LNCAP (cell line): ENCODE measurements around the gene PARVG.

Source experiments
- CTCF ChIP-seq: fragments of 450-650 bp; IDR thresholded peaks from 2 replicates; pipeline ENCODE4 v1.5.1; 2017; ENCODE audit warnings: mild to moderate bottlenecking

Gene PARVG

DNA sequence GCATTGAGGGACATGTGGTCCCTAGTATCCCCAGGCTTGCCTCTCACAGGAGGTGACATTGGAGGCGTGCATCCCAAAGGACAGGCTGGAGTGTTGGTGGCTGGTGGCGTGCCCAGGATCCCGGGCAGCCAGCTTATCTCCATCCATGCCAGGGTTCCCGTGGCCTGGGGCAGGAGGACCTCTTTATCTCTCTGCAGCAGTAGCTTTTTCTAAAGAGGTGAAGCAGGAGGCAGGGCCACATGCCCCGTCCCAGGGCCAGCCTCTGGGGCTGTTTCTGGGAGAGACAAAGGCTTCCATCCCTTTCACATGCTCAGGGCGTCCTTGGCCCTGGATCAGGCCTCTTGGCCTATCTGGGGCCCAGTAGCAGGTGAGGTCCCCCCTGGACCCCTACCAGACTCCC lies 19.7 kb downstream of the PARVG start:
- TF ChIP-seq CTCF: no peak

DNA sequence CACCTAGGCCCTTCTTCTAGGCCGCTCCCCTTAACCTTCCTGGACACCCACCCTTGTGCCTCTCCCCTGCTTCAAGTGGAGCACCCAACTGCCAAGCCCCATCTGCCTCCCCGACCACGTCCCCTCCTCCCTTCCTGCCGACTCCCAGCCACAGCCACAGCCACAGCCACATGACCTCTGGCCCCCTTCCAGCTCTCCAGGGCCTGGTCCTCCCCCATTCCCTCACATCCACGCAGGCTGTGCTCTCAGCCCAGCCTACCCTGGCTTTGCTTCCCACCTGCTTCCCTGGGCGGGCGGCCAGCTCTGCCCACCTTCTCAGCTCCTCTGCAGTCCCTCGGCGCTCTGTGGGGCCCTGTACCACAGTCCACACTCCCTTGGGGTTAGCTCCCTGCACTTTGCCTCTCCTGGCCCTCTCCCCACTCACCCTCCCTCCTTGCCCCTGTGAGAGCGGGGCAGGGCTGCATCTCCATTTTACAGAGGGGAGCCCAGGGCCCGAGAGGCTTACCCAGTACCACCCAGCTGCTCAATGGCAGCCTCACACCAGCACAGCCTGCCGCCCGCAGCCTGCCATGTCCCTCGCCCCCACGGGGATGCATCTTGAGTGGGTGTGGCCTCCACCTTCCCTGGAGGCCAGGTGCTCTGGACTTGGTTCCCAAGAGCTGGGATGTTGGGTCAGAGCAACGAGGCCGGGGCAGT lies 20.3 kb downstream of the PARVG start:
- no peak for TF ChIP-seq CTCF

DNA sequence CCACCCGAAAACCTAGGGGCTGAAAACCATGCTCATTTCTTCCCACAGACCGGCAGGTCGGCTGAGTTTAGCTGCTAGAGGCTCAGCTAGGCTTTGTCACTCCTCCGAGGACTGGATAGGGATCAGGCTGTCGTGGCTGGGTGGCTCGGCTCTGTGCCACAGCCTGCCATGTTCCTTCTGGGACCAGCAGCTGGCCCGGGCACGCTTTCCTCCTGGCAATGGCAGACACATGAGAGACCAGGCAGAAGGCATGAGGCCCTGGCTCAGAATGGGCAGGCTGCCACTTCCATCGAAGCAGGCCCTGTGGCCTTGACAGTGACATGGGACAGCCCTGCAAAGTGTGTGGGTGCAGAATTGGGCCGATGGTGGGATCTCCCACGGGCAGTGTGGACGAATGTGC lies 20.9 kb downstream of the PARVG start:
- TF ChIP-seq CTCF: no peak

- no peak for TF ChIP-seq CTCF
Observed at GRCh38 chr22:44202261-44202789, 21.6 kb downstream of the PARVG start.

- no peak for TF ChIP-seq CTCF
Observed at GRCh38 chr22:44203203-44203602, 22.5 kb downstream of the PARVG start.

- TF ChIP-seq CTCF: no peak
Observed at GRCh38 chr22:44204739-44205515, 24.2 kb downstream of the PARVG start.

DNA sequence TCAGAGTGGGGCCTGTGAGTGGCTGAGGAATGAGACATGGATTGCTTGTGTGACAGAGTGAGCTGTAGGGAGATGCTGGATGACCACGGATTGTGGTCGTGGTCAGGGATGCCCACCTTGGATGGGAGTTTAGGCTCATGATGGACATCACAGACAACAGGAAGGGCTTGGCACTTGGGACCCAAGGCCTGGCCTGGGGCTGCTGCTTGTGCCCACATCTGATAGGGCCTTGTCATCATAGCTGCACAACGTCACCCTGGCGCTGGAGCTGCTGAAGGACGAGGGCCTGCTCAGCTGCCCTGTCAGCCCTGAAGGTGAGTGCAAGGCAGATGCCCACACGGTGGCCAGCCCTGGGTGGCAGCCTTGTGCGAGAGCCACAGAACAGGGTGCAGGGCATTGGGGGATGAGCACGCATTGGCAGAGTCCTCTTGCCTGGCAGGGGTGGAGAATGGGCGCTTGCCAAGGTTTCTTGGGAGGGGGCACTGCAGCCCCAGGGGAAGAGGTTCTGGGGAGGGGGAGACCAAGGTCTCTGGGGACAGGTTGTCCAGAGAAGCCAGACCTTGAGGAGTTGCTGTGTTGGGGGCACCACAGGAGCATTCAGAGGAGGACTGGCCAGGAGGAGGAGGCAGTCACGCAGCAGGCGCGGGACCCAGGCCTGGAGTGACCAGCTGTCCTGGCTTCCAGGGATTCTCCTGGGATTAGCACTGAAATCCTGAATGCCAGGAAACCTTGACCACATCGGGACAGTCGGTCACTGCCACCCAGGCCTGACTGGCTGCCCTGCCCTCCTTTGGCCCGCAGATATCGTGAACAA lies 25.0 kb downstream of the PARVG start:
- no peak for TF ChIP-seq CTCF
